ENCODE data around the gene EXPH5.

EXPH5 gene

DNA sequence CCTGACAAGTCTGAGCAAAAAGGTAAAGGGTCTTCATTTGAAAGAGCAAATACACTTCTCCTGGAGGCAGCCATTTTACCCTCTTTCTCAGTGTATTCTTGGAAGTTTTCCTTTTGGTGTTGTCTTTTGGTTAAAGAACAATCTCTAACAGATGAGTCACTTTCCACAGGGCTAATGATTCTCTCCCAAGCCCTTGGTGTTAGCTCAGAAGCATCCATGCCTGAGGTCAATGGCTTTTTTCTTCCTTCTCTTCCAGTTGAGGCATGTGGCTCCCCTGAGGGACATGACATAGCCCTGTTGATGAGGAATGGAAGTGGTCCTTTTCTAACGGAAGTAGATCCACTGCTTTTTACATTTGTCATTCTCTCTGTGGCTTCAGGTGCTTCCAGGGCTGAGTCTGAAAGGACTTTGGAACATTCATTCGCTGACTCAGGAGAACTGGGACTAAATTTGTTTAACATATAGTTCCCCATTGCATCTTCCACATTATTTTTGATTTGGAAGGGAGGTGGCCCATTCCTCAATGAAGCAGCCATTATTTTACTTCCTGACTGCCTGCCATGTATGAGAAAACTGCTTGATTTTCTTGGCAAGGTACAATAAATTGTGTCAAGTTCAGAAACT lies 81.6 kb downstream of the EXPH5 start:
- H3K27ac ChIP-seq = no peak overlapping the region
- TF ChIP-seq, protein P1, sequence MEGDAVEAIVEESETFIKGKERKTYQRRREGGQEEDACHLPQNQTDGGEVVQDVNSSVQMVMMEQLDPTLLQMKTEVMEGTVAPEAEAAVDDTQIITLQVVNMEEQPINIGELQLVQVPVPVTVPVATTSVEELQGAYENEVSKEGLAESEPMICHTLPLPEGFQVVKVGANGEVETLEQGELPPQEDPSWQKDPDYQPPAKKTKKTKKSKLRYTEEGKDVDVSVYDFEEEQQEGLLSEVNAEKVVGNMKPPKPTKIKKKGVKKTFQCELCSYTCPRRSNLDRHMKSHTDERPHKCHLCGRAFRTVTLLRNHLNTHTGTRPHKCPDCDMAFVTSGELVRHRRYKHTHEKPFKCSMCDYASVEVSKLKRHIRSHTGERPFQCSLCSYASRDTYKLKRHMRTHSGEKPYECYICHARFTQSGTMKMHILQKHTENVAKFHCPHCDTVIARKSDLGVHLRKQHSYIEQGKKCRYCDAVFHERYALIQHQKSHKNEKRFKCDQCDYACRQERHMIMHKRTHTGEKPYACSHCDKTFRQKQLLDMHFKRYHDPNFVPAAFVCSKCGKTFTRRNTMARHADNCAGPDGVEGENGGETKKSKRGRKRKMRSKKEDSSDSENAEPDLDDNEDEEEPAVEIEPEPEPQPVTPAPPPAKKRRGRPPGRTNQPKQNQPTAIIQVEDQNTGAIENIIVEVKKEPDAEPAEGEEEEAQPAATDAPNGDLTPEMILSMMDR (conservative IDR thresholded peaks at IDR 0.05) = no peak

DNA sequence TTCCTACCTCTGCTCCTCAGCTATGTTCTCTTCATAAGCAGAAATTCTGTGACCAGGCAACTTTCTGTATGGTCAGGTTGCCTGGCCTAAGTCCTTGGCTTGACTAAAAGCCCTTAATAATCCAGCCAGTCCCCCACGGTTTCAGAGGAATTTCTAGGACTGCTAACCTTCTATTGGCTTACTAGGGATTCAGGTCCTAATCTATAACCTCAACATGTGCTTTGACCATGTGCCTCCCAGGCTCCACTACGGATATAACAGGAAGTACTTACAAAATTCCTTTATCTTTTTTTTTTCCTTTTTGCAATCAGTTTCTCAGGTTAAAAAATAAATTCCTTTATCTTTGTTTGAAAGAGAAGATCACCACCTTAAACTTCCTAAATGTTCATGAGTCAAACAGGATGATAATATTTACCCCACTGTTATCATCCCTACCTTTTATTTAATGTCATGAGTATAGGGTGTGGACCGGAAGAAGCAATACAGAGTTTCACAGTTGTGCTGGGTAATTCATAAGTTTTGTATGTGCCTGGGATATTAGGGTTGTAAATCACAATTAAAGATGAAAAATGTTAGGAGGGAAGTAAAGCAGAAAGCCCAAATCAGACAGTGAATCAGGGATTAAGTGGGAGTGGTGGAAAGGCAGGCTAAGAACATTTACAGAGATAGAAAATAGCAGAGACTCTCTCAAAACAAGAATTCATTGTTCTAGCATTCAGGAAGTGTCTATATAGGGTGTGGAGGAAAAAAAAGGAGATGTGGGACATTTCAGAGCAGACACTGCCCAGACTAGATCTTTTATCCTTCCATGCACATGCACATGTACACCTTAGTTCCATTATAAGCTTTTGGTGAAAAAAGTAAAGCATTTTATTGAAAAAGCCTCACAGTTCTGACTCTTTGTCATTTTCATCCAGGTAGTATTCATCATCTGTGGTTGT lies 84.6 kb downstream of the EXPH5 start:
- TF ChIP-seq, protein P1 (conservative IDR thresholded peaks at IDR 0.05) = no peak
- no peak overlapping the region for H3K27ac ChIP-seq

DNA sequence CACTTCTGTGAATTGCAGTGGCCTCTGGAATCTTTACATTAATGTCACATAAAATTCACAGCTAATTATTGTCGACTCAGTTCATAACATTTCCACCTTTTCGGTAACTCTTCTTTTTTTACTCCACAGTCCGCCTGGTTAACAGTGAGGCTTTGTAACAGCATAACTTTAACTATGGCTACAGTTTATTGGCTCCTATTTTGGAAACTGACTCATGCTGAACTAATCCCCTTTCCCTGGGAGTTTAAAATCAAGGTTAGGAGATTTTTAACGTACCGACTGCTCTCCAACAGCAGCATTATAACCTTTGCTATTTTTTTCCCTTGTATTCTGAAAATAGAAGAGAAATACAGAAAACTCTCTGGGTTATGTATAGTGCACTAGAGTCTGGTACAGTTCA lies 92.2 kb downstream of the EXPH5 start:
- no peak overlapping the region for H3K27ac ChIP-seq
- TF ChIP-seq, protein P1 (conservative IDR thresholded peaks at IDR 0.05) = no peak

DNA sequence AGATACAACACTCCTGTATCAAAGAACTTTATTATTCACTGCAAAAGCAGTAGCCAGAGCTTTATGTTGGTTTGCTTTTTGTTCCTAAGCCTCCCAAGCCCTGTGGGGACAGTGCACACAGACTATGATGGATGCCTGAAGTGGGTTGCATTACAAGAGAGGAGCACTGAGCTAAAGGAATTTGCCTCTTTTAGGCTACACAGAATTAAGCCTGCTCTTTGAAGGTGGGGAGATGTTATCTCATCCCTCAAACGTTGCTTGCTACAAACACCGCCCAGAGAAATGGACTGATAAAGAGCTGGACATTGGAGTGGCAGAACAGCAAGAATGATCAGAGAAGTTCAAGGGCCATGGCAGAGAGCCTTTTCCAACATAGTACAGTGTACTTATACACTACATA lies 92.8 kb downstream of the EXPH5 start:
- no peak overlapping the region for H3K27ac ChIP-seq
- TF ChIP-seq, protein P1 (conservative IDR thresholded peaks at IDR 0.05) = no peak

DNA sequence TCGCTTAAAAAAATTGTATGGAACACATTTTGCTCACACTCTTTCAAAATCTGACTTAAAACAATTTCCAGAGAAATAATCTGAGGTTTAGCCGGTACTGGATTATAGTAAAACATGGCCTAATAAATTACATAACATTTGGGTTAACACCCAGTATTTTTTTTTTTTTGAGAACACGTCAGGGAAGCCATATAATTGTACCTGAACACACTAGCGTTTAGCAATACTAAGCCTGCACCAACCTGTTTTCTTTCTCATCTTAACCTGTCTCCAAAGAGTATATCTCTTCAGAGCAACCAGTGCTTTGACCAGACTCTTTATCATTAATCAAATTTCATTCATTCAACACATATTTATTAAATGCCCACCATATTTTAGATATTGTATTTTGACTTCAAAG lies 93.4 kb downstream of the EXPH5 start:
- H3K27ac ChIP-seq = no peak overlapping the region
- TF ChIP-seq, protein P1 (conservative IDR thresholded peaks at IDR 0.05) = no peak

DNA sequence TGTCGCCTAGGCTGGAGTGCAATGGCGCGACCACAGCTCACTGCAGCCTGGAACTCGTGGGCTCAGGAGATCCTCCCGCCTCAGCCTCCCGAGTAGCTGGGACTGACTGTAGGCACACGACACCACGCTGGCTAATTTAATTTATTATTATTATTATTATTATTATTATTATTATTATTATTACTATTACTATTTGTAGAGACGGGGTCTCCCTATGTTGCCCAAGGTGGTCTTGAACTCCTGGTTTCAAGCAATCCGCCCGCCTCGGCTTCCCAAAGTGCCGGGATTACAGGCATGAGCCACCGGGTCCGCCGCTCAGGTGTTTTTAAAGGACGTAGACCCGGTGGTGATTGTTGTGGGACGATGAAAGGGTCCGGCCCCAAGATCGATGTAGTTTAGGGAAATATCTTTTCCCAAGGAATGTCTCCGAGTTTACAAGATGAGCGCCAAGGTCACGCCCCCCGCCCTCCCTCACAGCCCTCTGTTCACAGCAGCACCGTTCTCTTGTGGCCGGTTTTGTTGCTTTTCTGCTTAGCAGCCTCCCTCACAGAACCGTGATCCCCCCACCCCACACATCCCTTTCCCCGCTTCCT lies 94.7 kb downstream of the EXPH5 start:
- peak overlapping the region; percentile 93 for H3K27ac ChIP-seq
- TF ChIP-seq, protein P1 (conservative IDR thresholded peaks at IDR 0.05) = no peak

All from VCaP (cell line).